Inflammatory macrophage treated with lipopolysaccharide for 1 hour (primary cell): ENCODE results near the gene WDR87.

ENCODE experiments used
- DNase-seq, 2 donors: peaks; one replicate each; pipeline ENCODE4 v3.0.0-alpha.2; 2020 to 2022

WDR87 gene

DNA sequence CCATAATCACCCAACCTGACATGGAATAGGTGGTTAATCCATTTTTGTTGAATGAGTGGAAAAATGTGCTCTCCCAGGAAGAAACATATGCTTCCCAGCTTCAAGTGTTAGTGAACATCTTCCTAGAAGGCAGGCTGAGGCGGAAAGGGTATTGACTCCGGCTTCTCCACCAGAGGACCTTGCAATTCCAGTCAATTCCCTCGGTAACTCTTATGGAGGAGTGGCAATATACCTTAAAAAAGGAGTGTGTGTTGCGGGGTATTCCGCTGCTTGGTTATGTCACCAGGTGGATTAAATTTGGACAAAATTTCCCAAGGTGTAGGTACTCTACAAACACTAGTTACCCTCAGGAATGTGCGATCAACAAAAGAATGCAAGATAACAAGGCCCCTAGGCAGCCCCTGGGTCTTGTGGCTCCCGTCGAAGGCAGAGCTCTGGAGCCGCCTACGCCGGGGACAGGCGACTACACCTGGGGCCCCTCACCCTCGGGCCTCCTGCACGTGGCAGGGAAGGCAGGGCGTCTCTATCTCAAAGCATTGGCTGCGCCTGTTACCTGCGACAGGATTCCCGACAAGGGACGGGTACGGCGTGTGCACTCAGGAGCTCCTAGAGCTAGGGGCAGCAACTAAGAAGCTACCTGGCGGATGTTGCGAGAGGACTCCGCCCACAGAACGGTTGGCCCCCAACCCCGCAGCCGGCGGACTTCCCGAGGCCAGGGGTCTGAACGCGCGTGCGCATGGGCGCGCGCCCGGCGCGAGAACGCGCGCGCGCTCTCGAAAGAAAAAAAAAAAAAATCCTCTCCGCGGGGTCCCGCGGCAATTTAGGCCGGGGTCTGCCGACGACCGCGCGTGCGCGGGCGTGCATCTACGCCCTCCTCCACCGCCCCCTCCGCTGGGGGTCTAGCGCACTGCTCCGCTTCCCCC, at the start of gene WDR87:
Gene WDR87 (minus strand): TSS at position 649 of the 923 bp plus-strand sequence. CDS start 8,355 bp downstream, outside the sequence.
- DNase-seq = no peak

DNA sequence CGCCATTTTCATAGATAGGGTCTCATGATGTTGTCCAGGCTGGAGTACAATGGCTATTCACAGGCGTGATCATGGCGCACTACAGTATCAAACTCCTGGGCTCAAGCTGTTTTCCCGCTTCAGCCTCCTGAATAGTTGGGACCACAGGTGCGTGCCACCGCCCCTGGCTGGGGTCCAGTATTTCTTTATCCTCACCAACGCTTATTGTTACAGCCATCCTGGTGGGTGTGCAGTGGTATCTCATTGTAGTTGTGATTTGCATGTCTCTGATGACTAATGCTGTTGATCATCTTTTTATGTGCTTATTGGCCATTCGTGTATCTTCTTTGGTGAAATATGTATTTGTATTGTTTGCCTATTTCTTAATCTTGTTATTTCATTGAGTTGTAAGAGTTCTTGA, 49.6 kb upstream of the WDR87 start:
- no peak for DNase-seq

DNA sequence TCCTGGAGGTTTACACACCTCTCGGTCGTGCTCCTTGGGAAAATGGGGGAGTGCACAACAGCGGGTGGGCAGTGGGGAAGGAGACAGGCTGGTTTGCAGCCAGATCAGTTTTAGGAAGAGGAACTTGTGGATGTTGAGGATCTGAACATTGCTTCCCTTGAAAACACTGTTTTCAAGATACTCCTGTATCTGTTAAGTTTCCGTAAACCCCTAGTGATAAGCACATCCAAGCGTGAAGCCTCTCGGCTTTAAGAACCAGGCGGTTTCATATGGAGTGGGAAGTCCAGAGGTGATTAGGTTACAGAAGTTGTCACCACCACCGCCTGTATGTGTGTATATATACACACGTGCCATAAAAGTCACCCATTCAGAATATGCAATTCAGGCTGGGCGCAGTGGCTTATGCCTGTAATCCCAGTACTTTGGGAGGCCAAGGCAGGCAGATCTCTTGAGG, 48.1 kb upstream of the WDR87 start:
- no peak for DNase-seq

DNA sequence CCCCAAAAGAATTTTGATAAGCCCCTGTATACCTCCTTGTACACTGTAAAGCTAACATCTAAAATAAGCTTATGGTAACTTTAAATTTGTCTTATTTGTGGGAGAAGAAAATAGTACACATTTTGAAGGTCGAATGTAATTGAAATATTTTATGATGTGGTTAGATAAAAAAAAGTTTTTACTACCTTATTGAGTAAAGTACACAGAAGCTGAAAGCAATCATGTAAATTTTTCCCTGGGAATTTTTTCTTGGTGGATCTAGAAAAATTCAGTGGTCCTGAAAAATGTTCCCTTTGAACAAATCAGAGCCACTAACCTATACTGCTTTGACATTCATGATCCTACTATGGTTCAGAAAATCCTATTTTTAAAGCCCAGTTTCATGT, 47.5 kb upstream of the WDR87 start:
- DNase-seq = no peak

DNA sequence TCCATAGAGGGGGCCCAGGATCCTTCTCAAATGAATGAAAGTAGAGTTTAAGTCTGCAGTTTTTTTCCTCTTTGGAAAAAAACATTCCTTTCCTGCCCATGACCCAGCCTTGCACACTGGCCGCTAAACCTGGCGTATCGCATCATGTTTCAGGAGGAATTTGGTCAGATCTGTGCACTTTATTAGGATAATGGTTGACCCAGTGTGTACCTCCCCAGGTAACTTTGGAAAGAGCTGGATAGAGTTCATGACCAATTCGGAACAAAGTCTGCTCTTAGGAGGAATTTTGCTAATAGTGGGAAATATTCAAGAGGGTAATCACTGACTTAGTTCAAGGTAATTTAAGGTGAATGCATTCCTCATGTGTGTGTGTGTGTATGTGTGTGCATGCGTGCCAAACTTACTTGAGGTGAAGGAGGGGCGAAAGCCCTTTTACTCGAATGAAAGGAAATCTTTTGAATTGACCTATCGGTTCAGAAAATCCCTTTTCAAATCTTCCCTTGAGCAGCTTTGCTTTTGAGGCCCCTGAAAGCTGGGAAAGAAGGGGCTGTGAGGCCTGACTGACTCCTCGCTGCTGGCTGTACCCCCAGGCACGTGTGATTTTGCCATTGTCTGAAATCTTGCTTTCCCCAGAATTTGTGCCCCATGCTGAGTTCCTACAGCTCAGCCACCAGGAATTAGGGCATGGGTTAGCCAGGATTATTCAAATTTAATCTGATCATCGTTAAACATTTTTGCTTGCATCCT, 47.0 kb upstream of the WDR87 start:
- no peak for DNase-seq

DNA sequence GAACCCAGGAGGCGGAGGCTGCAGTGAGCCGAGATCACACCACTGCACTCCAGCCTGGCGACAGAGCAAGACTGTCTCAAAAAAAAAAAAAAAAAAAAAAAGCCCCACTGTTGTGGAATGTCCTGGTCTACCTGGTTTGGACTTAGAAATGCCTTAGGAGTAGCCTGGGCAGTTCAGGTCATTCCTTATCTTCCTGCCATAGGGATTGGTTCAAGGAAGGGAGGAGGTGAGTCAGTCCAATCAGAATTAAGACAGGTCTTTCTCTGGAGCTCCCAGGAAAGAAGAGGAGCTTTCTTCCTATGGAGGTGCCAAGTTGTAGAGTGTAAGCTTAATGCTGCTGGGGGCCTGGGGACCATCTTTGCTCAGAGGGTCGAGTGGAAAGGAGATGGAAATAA, 45.4 kb upstream of the WDR87 start:
- no peak for DNase-seq

DNA sequence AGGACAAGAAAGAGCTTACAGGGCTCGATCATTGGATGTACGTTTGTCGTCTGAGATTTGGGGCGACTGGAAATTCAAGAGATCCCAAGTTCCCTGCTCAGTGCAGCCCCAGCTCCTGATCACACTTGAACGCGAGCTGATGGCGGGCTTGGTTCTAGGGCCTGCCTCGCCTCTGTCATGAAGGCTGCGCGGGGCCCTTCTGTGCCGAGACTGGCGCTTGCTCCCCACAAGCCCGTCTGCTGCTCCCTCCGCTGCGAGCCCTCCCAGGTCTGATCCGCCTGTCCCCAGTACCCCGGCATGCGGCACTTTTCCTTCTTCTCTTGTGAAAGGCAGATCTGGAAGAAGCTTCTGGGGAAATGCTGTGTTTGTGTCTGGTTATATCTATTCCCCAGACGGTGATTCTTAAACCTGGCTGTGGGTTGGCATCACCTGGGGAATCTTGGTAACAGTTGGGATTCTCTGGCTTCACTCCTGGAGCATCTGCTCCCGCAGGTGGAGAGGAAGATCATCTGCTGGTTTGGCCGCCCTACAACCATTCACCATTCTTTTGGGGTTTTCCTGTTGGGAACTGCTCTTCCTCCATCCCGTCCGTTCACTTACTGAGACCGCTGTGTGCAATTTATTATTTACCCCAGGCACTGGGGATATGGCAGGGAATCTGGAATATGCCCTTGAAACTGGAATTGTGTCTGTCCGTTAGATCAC, 44.2 kb upstream of the WDR87 start:
- DNase-seq = no peak

DNA sequence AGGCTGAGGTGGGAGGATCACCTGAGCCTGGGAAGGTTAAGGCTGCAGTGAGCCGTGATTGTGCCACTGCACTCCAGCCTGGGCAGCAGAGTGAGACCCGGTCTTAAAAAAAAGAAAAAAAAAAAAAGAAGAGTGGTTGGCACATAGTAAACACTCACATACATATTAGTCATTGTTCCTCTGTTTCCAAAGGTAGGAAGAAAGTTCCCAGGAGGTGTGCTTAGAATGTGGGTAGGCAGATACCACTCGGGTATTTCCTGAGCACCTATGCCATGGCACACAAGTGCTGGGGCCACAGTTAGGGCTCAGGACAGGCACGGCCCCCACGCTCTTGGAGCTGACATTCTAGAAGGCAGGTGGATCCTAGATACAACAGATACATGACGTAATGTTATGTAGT, 42.0 kb upstream of the WDR87 start:
- DNase-seq = no peak

DNA sequence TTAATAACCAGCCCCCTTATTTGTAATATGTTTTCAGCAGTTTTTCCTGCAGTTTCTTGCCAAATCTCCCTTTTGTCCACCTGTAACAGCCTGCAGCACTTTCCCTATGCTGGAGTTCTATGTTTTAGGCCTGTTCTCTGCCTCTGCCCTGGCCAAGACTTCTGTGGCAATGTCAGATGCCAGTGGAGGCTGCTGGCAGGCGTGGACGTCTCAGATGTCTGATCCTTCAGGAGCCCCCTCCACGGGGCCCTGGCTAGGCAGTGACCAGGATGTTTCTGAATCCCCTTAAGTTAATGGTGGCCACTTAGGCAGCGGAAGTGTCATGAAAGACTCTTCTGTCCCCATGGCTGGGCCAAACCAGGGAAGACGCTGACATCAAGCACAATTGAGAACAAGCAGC, 41.4 kb upstream of the WDR87 start:
- no peak for DNase-seq

DNA sequence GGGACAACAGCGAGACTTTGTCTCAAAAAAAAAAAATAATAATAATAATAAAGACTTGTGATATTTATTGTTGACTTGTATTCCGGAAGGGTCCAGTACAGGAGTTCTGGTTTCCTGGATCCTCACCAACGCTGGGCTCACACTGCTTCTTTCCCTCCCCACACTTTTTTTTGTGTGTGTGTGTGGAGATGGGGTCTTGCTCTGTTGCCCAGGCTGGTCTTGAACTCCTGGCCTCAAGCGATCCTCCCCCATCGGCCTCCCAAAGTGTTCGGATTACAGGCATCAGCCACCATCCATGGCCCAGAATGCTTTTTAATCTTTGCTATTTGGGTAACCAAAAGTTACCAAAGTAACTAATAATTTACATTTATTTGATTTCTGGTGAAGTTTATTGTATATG, 39.7 kb upstream of the WDR87 start:
- no peak for DNase-seq

DNA sequence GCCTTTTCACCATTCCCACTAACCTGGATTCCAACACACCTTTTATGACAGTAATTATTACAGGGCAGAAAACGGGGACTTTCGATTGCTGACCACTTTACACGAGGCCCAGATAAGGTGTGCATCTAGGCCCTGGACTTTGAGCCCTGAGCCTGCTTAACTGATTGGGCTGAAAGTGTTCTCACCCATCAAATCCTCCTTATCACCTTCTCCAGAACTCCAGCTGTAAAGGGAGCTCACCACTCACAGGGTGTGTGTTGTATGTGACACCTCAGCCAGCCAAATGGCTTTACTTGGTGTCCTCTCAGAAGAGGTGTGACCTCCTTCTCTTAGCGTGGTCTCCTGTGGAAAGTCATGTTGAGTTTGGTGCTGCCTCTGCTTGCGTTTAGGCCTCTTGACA, 37.1 kb upstream of the WDR87 start:
- no peak for DNase-seq

DNA sequence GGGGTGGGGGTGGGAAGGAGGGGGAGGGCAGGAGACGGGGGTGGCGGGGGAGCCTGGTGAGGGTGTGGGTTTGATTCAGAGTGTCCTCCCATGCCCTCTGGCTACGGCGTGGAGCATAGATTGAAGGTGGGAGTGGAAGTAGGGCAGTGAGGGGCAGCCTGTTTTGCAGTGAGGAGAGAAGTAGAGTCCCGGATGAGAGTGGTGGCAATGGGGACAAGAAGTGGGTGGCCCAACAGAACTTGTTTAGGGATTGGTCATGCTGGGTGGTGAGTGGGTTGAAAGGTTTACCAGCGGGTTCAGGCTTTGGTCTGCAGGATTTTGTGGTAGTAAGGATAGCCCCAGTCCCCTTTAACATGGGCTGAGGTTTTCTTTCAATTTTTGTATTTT, 36.1 kb upstream of the WDR87 start:
- DNase-seq = no peak

DNA sequence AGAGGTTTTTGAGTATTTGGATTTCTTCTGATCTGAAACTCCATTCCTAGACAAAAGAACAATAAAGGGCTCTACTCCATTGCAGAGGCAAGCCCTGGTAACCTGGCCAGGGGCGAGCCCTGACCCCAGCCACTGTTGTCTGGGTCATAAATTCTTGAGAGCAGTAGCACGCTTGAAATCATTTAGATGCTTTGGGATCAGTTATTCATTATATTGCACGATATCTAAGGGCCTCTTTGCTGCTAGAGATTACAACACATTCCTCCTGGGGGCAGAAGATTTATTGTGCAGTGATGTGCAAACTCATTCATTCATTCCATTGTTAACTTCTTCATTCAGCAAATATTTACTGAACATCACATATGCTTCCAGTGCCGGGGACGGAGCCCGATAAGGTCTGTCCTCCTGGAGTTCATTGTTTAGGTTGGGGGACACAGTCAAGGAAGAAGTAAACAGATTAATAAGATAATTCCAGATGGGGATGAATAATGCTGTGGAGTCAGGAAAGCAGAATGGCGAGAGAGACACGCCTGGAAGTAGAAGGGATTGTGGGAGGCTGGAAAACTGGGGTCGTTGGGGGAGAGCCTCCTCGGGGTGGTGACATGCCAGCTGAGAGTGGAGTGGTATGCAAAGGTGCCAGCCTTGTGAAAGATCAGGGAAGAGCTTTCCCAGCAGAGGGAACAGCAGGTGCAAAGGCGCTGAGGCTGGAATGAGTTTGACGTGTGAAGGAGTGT, 35.6 kb upstream of the WDR87 start:
- no peak for DNase-seq

DNA sequence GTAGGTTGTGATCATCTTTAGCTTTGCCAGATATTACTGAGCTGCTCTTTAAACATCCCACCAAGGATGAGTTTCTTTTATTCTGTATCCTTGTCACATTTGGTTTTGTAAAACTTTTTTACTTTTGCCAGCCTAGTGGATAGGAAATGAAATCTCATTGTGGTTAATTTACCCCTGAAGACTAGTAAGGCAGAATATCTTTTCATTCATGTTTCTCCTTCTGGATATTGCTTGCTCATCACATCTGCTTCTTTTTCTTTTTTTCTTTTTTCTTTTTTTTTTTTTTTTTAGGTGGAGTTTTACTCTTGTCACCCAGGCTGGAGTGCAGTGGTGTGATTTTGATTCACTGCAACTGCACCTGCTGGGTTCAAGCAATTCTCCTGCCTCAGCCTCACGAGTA, 32.0 kb upstream of the WDR87 start:
- DNase-seq = no peak

DNA sequence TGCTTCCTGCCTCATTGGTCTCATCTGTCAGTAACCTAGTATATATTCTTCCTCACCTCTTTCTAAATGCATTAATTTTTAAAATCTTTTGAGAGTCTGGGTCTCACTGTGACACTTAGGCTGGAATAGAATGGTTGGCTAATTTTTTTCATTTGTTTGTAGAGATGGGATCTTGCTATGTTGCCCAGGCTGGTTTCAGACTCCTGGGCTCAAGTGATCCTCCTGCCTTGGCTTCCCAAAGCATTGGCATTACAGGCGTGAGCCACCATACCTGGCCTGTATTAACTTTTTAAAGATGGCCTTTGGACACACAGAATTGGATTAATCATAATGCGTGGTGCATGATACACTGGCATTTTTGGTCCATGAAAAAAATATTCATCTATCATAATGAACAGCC, 30.5 kb upstream of the WDR87 start:
- DNase-seq = no peak

DNA sequence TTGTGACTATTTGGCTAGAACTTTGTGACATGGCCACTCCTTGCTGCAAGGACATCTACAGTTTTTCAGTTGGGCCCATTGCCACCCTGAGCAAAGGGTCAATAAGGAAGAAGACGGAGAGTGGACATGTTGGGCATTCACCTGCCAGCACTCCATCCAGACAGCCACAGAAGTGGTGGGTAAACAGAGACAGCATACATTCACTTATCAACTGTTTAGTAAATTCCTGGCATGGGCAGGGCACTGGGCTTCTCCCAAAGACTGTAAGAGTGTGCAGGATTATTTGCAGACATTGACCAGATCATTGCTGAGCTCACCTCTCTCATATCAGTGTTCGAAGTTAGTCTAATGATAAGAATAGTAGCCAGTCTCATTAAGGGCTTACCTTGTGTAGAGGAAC, 29.8 kb upstream of the WDR87 start:
- DNase-seq = no peak

DNA sequence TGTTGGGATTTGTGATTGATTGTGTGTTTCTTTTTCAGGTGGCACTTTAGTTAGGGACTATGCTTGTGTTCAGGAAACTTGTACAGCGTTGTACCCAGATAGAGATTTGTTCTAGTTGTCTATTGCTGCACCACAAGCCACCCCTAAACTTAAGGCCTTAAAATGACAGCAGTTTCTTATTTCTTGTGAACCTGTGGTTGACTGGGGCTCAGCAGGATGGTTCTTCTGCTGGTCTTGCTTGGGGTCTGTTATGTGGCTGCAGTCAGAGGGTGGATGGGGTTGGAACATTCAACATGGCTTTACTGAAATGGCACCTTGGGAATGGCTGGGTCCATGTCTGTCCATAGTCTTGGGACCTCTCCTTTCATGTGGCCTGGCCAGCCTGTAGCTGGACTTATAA, 28.9 kb upstream of the WDR87 start:
- no peak for DNase-seq

DNA sequence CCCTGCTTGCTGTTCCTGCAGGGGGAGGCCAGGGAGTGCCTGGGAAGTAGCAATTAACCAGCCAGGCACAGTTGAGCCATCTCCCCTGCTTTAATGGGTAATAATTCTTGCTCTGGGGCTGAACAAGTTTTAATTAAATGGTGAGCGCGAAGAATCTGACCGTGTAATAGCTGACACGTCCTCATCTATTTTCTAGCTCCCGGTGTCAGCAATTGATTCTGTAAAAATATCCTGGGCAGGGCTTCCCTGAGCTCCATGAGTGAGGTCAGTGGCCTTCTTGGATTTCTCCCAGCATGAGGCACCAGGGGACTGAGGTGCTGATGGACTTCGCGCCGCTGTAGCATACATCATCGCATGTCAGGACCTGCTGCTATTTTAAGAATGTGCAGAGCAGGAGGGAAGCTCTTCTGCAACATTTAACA, 27.6 kb upstream of the WDR87 start:
- no peak for DNase-seq

DNA sequence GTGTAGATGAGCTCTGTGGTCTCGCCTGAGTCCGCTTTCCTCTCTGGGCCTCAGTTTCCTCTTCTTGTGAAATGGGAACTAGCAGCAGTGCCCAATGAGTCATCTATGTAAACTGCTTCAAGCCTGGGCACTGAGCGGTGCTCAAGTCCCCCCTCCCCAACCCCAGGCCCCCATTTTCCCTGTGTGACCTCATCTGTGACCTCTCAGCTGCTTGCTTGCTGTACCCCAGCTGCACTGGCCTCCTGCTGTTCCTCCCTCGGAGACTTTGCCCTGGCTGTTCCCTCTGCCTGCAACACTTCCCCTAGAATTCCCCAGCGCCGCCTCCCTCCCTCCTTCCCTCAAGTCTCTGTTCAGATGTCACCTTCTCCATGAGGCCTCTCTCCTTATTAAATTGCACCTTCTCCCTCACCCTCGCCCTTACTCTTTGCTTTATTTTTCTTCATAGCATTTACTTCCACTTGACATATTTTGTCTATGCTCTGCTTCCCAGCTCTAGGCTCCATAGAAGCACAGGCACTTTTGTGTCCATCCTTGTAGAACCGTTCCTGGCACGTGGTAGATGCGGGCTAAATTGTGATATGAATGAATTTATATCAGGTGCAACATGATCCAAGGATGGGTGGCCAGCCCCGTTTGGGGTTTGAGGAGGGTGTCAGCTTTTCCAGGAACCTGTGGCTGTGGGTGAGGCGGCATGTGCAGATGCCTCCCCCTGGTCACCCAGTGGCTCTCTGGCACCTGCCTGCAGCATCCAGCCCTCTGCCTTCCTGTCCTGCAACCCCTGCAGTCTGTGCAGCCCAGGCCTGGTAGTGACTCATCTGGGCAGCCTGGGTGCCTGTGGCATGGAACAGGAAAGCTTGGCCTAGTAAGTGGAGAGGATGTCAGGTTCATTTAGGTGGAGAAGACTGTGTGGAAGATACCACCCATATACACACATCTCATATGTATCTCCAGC, 26.9 kb upstream of the WDR87 start:
- peak; percentile 27 to 31 for DNase-seq

DNA sequence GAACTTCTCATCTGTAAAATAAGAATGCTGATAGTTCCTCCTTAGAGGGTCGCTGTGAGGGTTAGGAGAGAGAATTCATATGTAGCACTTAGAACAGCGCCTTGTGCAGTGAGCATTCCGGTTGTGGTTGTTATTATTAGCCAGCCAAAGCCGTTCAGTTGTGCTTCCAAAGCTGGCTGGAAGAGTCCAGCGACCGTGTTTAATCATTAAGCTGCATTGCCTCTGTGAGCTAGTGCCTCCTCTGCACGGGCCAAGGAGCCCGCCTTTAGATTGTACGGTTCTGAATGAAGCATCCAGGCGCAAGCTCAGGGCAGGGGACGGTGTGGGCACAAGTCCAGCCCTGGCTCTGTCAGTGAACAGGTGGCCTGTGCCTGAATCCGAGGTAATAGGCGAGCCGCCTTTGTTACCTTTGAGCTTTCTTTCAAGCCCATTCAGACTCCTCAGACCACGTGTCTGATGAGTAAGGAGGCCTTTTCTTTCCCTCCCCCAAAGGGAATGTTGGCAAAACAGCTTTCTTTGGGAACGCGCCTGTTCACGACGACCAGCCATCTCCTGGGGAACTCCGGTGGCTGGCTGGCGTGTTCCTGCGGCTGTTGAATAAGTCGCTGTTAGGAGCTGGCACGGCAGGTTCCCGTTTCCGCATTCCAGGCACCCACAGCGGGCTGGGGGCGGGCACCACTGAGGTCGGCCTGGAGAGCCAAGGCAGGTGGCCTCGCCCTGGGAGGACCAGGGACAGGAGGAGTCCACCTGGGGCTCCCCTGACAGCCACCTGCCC, 25.7 kb upstream of the WDR87 start:
- DNase-seq = peak; percentile 37 to 57

DNA sequence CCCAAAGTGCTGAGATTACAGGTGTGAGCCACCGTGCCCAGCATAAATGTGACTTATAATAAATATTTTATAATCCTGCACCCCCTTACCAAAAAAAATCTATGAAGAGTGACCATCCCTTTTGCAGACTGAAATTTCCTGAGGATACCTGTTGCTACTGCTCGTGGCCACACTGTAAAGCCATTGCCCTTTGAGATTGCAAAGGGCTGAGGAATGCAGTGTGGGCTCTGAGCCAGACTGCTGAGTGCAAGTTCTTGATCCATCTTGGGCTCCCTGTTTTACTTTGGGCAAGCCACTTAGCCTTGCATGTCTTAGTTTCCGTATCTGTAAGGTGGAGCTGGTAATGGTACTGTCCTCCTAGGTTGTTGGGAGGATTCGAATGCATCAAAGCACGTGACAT, 24.0 kb upstream of the WDR87 start:
- no peak for DNase-seq
